ENCODE measurements around the gene MAP10.
A peak's percentile ranks its signal among the peaks of the same experiment; 100 is the strongest.
"Not testable (repeated sequence)": the region's sequence is repeated elsewhere in the genome, so short reads cannot be mapped to it uniquely, and the experiment has no call there.

Gene MAP10

GRCh38 chr1:232805269-232806185, at the start of gene MAP10:
Gene MAP10 (plus strand): TSS chr1:232805416. CDS start chr1:232805450, 34 bp downstream.
- DNase-seq: no peak

- no peak for DNase-seq
These were observed 40.6 kb upstream of the MAP10 start for GRCh38 chr1:232764458-232765251.

- DNase-seq: no peak
These were observed 39.7 kb upstream of the MAP10 start for GRCh38 chr1:232765542-232765941.

GRCh38 chr1:232766241-232766890, 38.9 kb upstream of the MAP10 start:
- no peak for DNase-seq

- no peak for DNase-seq
These were observed 38.3 kb upstream of the MAP10 start for GRCh38 chr1:232766904-232767303.

- peak; percentile 48 for DNase-seq
These were observed 37.7 kb upstream of the MAP10 start for GRCh38 chr1:232767305-232768074.

GRCh38 chr1:232768793-232769192, 36.4 kb upstream of the MAP10 start:
- no peak for DNase-seq

- DNase-seq: no peak
These were observed 35.5 kb upstream of the MAP10 start for GRCh38 chr1:232769733-232770132.

GRCh38 chr1:232773752-232774151, 31.5 kb upstream of the MAP10 start:
- DNase-seq: no peak

GRCh38 chr1:232776526-232777106, 28.6 kb upstream of the MAP10 start:
- DNase-seq: no peak

GRCh38 chr1:232780354-232780753, 24.9 kb upstream of the MAP10 start:
- no peak for DNase-seq

GRCh38 chr1:232784794-232785193, 20.4 kb upstream of the MAP10 start:
- DNase-seq: no peak

GRCh38 chr1:232785630-232786029, 19.6 kb upstream of the MAP10 start:
- not testable (repeated sequence) for DNase-seq

- no peak for DNase-seq
These were observed 18.3 kb upstream of the MAP10 start for GRCh38 chr1:232786845-232787455.

- DNase-seq: no peak
These were observed 16.9 kb upstream of the MAP10 start for GRCh38 chr1:232788235-232788872.

- no peak for DNase-seq
These were observed 15.6 kb upstream of the MAP10 start for GRCh38 chr1:232789651-232790050.

GRCh38 chr1:232792949-232793348, 12.3 kb upstream of the MAP10 start:
- no peak for DNase-seq

- DNase-seq: peak; percentile 11
These were observed 11.3 kb upstream of the MAP10 start for GRCh38 chr1:232793944-232794343.

- no peak for DNase-seq
These were observed 9.6 kb upstream of the MAP10 start for GRCh38 chr1:232795497-232796053.

- DNase-seq: no peak
These were observed 7.2 kb upstream of the MAP10 start for GRCh38 chr1:232797856-232798510.

Data from HCEC 1CT (cell line).